Adipocyte (in vitro differentiated cells): ENCODE measurements around the gene GANAB.
A peak's percentile ranks its signal among the peaks of the same experiment; 100 is the strongest.
"Not testable (repeated sequence)": the region's sequence is repeated elsewhere in the genome, so short reads cannot be mapped to it uniquely, and the experiment has no call there.

ENCODE experiments used
- DNase-seq: peaks from one replicate; pipeline ENCODE4 v3.0.0-alpha.2; 2015; ENCODE audit warnings: low read depth
- H3K27me3 ChIP-seq: replicated peaks from 2 replicates; pipeline ENCODE4 v1.7.0; 2013; ENCODE audit warnings: mild to moderate bottlenecking, low read length, moderate library complexity; ENCODE audit not compliant: control insufficient read depth, insufficient read depth
- H3K36me3 ChIP-seq: 2 replicates; pipeline ENCODE4 v1.7.0; 2013; ENCODE audit warnings: low read length, mild to moderate bottlenecking, moderate library complexity; ENCODE audit not compliant: control insufficient read depth, insufficient read depth, severe bottlenecking
- H3K4me1 ChIP-seq: 2 replicates; pipeline ENCODE4 v1.7.0; 2013; ENCODE audit warnings: mild to moderate bottlenecking, low read length, moderate library complexity; ENCODE audit not compliant: control insufficient read depth, insufficient read depth
- H3K4me3 ChIP-seq: 2 replicates; pipeline ENCODE4 v1.7.0; 2013; ENCODE audit warnings: mild to moderate bottlenecking, low read length, moderate library complexity
- H3K9ac ChIP-seq: 2 replicates; pipeline ENCODE4 v1.7.0; 2013; ENCODE audit warnings: mild to moderate bottlenecking, low read length, moderate library complexity
- H3K9me3 ChIP-seq: 2 replicates; pipeline ENCODE4 v1.7.0; 2013; ENCODE audit warnings: mild to moderate bottlenecking, low read length, moderate library complexity; ENCODE audit not compliant: control insufficient read depth

The GANAB gene

GRCh38 chr11:62647609-62648005, 1.2 kb upstream of the GANAB start:
- no peak overlapping the region for H3K4me3 ChIP-seq
- H3K4me1 ChIP-seq: peaks cover 41% of the 10 kb centered on the region
- peaks cover 31% of the 10 kb centered on the region for H3K36me3 ChIP-seq
- no peaks in the 10 kb centered on the region for H3K9me3 ChIP-seq
- H3K27me3 ChIP-seq: no peaks in the 10 kb centered on the region
- DNase-seq: no peak
- peak overlapping the region; percentile 67 for H3K9ac ChIP-seq

- peak overlapping the region; percentile 55 for H3K4me3 ChIP-seq
- H3K9ac ChIP-seq: peak overlapping the region; percentile 67
- peaks cover 31% of the 10 kb centered on the region for H3K36me3 ChIP-seq
- H3K4me1 ChIP-seq: peaks cover 36% of the 10 kb centered on the region
- no peak for DNase-seq
- H3K27me3 ChIP-seq: no peaks in the 10 kb centered on the region
- H3K9me3 ChIP-seq: no peaks in the 10 kb centered on the region
Observed at GRCh38 chr11:62646825-62647608, 604 bp upstream of the GANAB start.

- no peak for DNase-seq
Observed at GRCh38 chr11:62645671-62645945, 805 bp downstream of the GANAB start.

GRCh38 chr11:62644220-62644619, 2.2 kb downstream of the GANAB start:
- Histone ChIP-seq H3K4me1 (peaks cover 30% of the 10 kb centered on the region), H3K9ac (peak overlapping the region; percentile 99), H3K4me3 (no peak overlapping the region), H3K36me3 (peaks cover 30% of the 10 kb centered on the region), H3K27me3 (no peaks in the 10 kb centered on the region), H3K9me3 (no peaks in the 10 kb centered on the region)
- no peak for DNase-seq

More at GRCh38 chr11:62645671-62645945, 805 bp downstream of the GANAB start:
- H3K9ac ChIP-seq: peak overlapping the region; percentile 99
- H3K4me1 ChIP-seq: peaks cover 30% of the 10 kb centered on the region
- peak overlapping the region; percentile 95 for H3K4me3 ChIP-seq
- H3K27me3 ChIP-seq: no peaks in the 10 kb centered on the region
- H3K9me3 ChIP-seq: no peaks in the 10 kb centered on the region
- H3K36me3 ChIP-seq: peaks cover 31% of the 10 kb centered on the region

- H3K9ac ChIP-seq: no peak overlapping the region
- no peak overlapping the region for H3K4me3 ChIP-seq
Observed at GRCh38 chr11:62632492-62632891, 13.9 kb downstream of the GANAB start.

GRCh38 chr11:62627713-62628112, 18.7 kb downstream of the GANAB start:
- Histone ChIP-seq H3K9me3 (no peaks in the 10 kb centered on the region), H3K4me1 (peaks cover 1% of the 10 kb centered on the region), H3K4me3 (no peak overlapping the region), H3K36me3 (peaks cover 78% of the 10 kb centered on the region), H3K9ac (no peak overlapping the region), H3K27me3 (no peaks in the 10 kb centered on the region)
- no peak for DNase-seq

More at GRCh38 chr11:62632492-62632891, 13.9 kb downstream of the GANAB start:
- no peaks in the 10 kb centered on the region for H3K9me3 ChIP-seq
- H3K36me3 ChIP-seq: peaks cover 97% of the 10 kb centered on the region
- no peaks in the 10 kb centered on the region for H3K4me1 ChIP-seq
- H3K27me3 ChIP-seq: no peaks in the 10 kb centered on the region
- DNase-seq: no peak

- Histone ChIP-seq H3K4me3 (peak overlapping the region; percentile 93), H3K9me3 (no peaks in the 10 kb centered on the region), H3K36me3 (peaks cover 27% of the 10 kb centered on the region), H3K4me1 (peaks cover 22% of the 10 kb centered on the region), H3K27me3 (no peaks in the 10 kb centered on the region), H3K9ac (peak overlapping the region; percentile 97)
- DNase-seq: no peak
Observed at GRCh38 chr11:62622476-62623089, 23.8 kb downstream of the GANAB start.

GRCh38 chr11:62621567-62622470, 24.6 kb downstream of the GANAB start, which contains the start of gene B3GAT3:
B3GAT3 (minus strand) TSS chr11:62621986; CDS start chr11:62621947, 39 bp downstream.
- peak within 1 kb of the TSS; percentile 93 for H3K4me3 ChIP-seq
- H3K4me1 ChIP-seq: peaks cover 22% of the 10 kb centered on the region
- peak; percentile 99 for DNase-seq
- H3K9ac ChIP-seq: peak within 1 kb of the TSS; percentile 97
- peaks cover 22% of the 10 kb centered on the region for H3K36me3 ChIP-seq
- no peaks in the 10 kb centered on the region for H3K9me3 ChIP-seq
- H3K27me3 ChIP-seq: no peaks in the 10 kb centered on the region

GRCh38 chr11:62621027-62621566, 25.3 kb downstream of the GANAB start:
- Histone ChIP-seq H3K9ac (peak overlapping the region; percentile 97), H3K4me3 (peak overlapping the region; percentile 93), H3K27me3 (no peaks in the 10 kb centered on the region), H3K4me1 (peaks cover 22% of the 10 kb centered on the region), H3K36me3 (peaks cover 19% of the 10 kb centered on the region), H3K9me3 (no peaks in the 10 kb centered on the region)
- no peak for DNase-seq

GRCh38 chr11:62616957-62617356, 29.5 kb downstream of the GANAB start:
- H3K27me3 ChIP-seq, DNase-seq, H3K9me3 ChIP-seq, H3K9ac ChIP-seq, H3K4me3 ChIP-seq: not testable (repeated sequence)
- Histone ChIP-seq H3K36me3 (peaks cover 12% of the 10 kb centered on the region), H3K4me1 (peaks cover 18% of the 10 kb centered on the region)

GRCh38 chr11:62615521-62615920, 30.9 kb downstream of the GANAB start:
- H3K27me3 ChIP-seq: no peaks in the 10 kb centered on the region
- no peak for DNase-seq
- H3K9ac ChIP-seq: no peak overlapping the region
- no peak overlapping the region for H3K4me3 ChIP-seq
- H3K9me3 ChIP-seq: no peaks in the 10 kb centered on the region
- peaks cover 18% of the 10 kb centered on the region for H3K4me1 ChIP-seq
- peaks cover 18% of the 10 kb centered on the region for H3K36me3 ChIP-seq
